Measurements from ENCODE around the gene NPDC1.

GRCh38 chr9:137009217-137009616 is 36.8 kb downstream of the NPDC1 start:
- TF ChIP-seq CTCF (IDR thresholded peaks at IDR 0.05; ENCODE audit: low read depth, low read length, missing input control) (no peak), RXRA (IDR thresholded peaks at IDR 0.05) (no peak), SP1 (IDR thresholded peaks at IDR 0.05) (no peak), ZBTB33 (IDR thresholded peaks at IDR 0.05) (no peak), REST (IDR thresholded peaks at IDR 0.05) (no peak), TAF1 (conservative IDR thresholded peaks at IDR 0.05) (no peak), GABPA (IDR thresholded peaks at IDR 0.05 in 1 of 2, conservative IDR thresholded peaks at IDR 0.05 in 1 of 2) (no peak)
